HG03025 (cell line): ENCODE results near the gene STAC.
"Not testable (repeated sequence)": the region's sequence is repeated elsewhere in the genome, so short reads cannot be mapped to it uniquely, and the experiment has no call there.

Experiments
- ATAC-seq: cut with Tn5 transposase; IDR thresholded peaks from one replicate; pipeline ENCODE4 v1.9.1; 2021; ENCODE audit warnings: mild to moderate bottlenecking, moderate library complexity; ENCODE audit not compliant: unreplicated experiment, low FRiP score

Gene STAC

GRCh38 chr3:36411587-36411986 is 31.3 kb downstream of the STAC start:
- ATAC-seq: no peak

- ATAC-seq: no peak
Observed at GRCh38 chr3:36416599-36416998, 36.3 kb downstream of the STAC start.

GRCh38 chr3:36417237-36417636 is 36.9 kb downstream of the STAC start:
- no peak for ATAC-seq

- no peak for ATAC-seq
Observed at GRCh38 chr3:36418296-36418695, 38.0 kb downstream of the STAC start.

- ATAC-seq: no peak
Observed at GRCh38 chr3:36428445-36428844, 48.1 kb downstream of the STAC start.

- no peak for ATAC-seq
Observed at GRCh38 chr3:36429986-36430485, 49.7 kb downstream of the STAC start.

- ATAC-seq: no peak
Observed at GRCh38 chr3:36433511-36433910, 53.2 kb downstream of the STAC start.

- ATAC-seq: no peak
Observed at GRCh38 chr3:36434687-36435426, 54.6 kb downstream of the STAC start.

GRCh38 chr3:36443028-36443686 is 62.9 kb downstream of the STAC start:
- ATAC-seq: no peak

- ATAC-seq: no peak
Observed at GRCh38 chr3:36444909-36445308, 64.6 kb downstream of the STAC start.

GRCh38 chr3:36446276-36446675 is 66.0 kb downstream of the STAC start:
- ATAC-seq: no peak

GRCh38 chr3:36447061-36447460 is 66.8 kb downstream of the STAC start:
- ATAC-seq: no peak

- no peak for ATAC-seq
Observed at GRCh38 chr3:36451816-36452215, 71.5 kb downstream of the STAC start.

- not testable (repeated sequence) for ATAC-seq
Observed at GRCh38 chr3:36453213-36453612, 72.9 kb downstream of the STAC start.

- not testable (repeated sequence) for ATAC-seq
Observed at GRCh38 chr3:36453896-36454295, 73.6 kb downstream of the STAC start.

- ATAC-seq: no peak
Observed at GRCh38 chr3:36455406-36455805, 75.1 kb downstream of the STAC start.

GRCh38 chr3:36456784-36457183 is 76.5 kb downstream of the STAC start:
- ATAC-seq: no peak

GRCh38 chr3:36457667-36458066 is 77.4 kb downstream of the STAC start:
- ATAC-seq: no peak

GRCh38 chr3:36459177-36459576 is 78.9 kb downstream of the STAC start:
- no peak for ATAC-seq

GRCh38 chr3:36461597-36461996 is 81.3 kb downstream of the STAC start:
- ATAC-seq: no peak

GRCh38 chr3:36472045-36472444 is 91.7 kb downstream of the STAC start:
- not testable (repeated sequence) for ATAC-seq

- no peak for ATAC-seq
Observed at GRCh38 chr3:36475558-36475957, 95.3 kb downstream of the STAC start.
